HCT116 (cell line): ENCODE data around the gene ITPKA. TPM values are rescaled to one million over a fixed set of nuclear protein-coding genes. Genes with fewer than 3 reads are reported as not detected.

Experiments
- ATAC-seq: fragments of 200-7000 bp; cut with Tn5 transposase; 2 replicates; pipeline ENCODE4 v1.9.1; 2020; ENCODE audit warnings: mild to moderate bottlenecking, moderate library complexity
- BruUV-seq: library from RNA; stranded (reverse); fragments of 400-500 nt; replicated peaks from 2 replicates; lab custom pipeline; 2021; lab: Mats Ljungman, UMichigan
- CTCF ChIA-PET: fragments of 300-600 bp; sonication (Branson Sonifier 250); formaldehyde crosslinking; loops from one replicate; lab custom pipeline; 2021; ENCODE audit warnings: antibody characterized with exemption; lab: Charles Lee
- POLR2A ChIA-PET: fragments of 300-600, 350-600 bp; sonication (Branson Sonifier 250); formaldehyde crosslinking; loops from one replicate; lab custom pipeline; 2021; ENCODE audit warnings: antibody characterized with exemption; lab: Charles Lee
- RAD21 ChIA-PET, 2 experiments: fragments of 300-600 bp; sonication (Branson Sonifier 250); formaldehyde crosslinking; loops; one replicate each; lab custom pipeline; 2023; ENCODE audit warnings: low total read pairs in 2 of 2; ENCODE audit not compliant: uncharacterized antibody in 2 of 2, unreplicated experiment in 2 of 2, low non-redundant PET in 1 of 2; lab: Charles Lee
- DNase-seq: peaks from one replicate; pipeline ENCODE4 v3.0.0-alpha.2; 2010; ENCODE audit warnings: low read depth, low spot score
- H2AFZ ChIP-seq: fragments of 200-600 bp; shearing (Covaris generic), sonication (generic); 2 replicates; pipeline ENCODE4 v1.6.1; 2017; ENCODE audit warnings: low read depth, mixed run types, mixed read lengths, antibody characterized with exemption, low read length; ENCODE audit not compliant: poor library complexity, severe bottlenecking
- H3K27ac ChIP-seq: 2 replicates; pipeline ENCODE4 v1.5.1; 2012; ENCODE audit warnings: low read depth, low read length
- H3K27me3 ChIP-seq: fragments of 200-600 bp; sonication (generic); 2 replicates; pipeline ENCODE4 v1.6.1; 2016; ENCODE audit warnings: mixed run types, low read length, mixed read lengths; ENCODE audit not compliant: insufficient read depth
- H3K36me3 ChIP-seq, 2 experiments: fragments of 200-500 bp in 1 of 2; fragments of 200-600 bp in 1 of 2; sonication (Bioruptor generic) in 1 of 2; sonication (generic) in 1 of 2; 2 replicates each; pipeline versions ENCODE4 v1.5.1 to v1.6.1; 2014 to 2016; ENCODE audit warnings: low read length in 2 of 2, inconsistent platforms in 1 of 2, mixed read lengths in 1 of 2, mixed run types in 1 of 2; ENCODE audit not compliant: insufficient read depth in 2 of 2, control insufficient read depth in 1 of 2
- H3K4me1 ChIP-seq, 2 experiments: fragments of 200-600 bp in 1 of 2; sonication (generic) in 1 of 2; 2 replicates each; pipeline versions ENCODE4 v1.5.1 to v1.6.1; 2012 to 2017; ENCODE audit warnings: low read length in 2 of 2, inconsistent platforms in 1 of 2, mild to moderate bottlenecking in 1 of 2, mixed read lengths in 1 of 2, mixed run types in 1 of 2, moderate library complexity in 1 of 2; ENCODE audit not compliant: insufficient read depth in 2 of 2, control insufficient read depth in 1 of 2
- H3K4me2 ChIP-seq: fragments of 200-600 bp; sonication (generic); 2 replicates; pipeline ENCODE4 v1.6.1; 2017; ENCODE audit warnings: mixed run types, low read length, mixed read lengths
- H3K4me3 ChIP-seq, 2 experiments: fragments of 200-600 bp in 1 of 2; sonication (generic) in 1 of 2; replicated peaks in 1 of 2; 2 replicates each; pipeline ENCODE4 v1.5.1; 2011 to 2016; ENCODE audit warnings: low read length in 2 of 2, control low read depth in 1 of 2, low read depth in 1 of 2, mild to moderate bottlenecking in 1 of 2, mixed read lengths in 1 of 2, mixed run types in 1 of 2
- H3K79me2 ChIP-seq: fragments of 200-600 bp; sonication (generic); 2 replicates; pipeline ENCODE4 v1.6.1; 2017; ENCODE audit warnings: mild to moderate bottlenecking, mixed run types, low read length, moderate library complexity, mixed read lengths; ENCODE audit not compliant: insufficient read depth
- H3K9ac ChIP-seq: fragments of 200-600 bp; sonication (generic); 2 replicates; pipeline ENCODE4 v1.6.1; 2016; ENCODE audit warnings: low read length, mixed read lengths
- H3K9me2 ChIP-seq: fragments of 200-600 bp; sonication (generic), shearing (Covaris generic); 2 replicates; pipeline ENCODE4 v1.6.1; 2017; ENCODE audit warnings: mixed run types, mild to moderate bottlenecking, moderate library complexity; ENCODE audit not compliant: insufficient read depth
- H3K9me3 ChIP-seq, 2 experiments: fragments of 200-500 bp in 1 of 2; fragments of 200-600 bp in 1 of 2; sonication (Bioruptor generic) in 1 of 2; sonication (generic) in 1 of 2; 2 replicates each; pipeline ENCODE4 v1.6.1; 2014 to 2017; ENCODE audit warnings: low read length in 2 of 2, mixed read lengths in 2 of 2, inconsistent platforms in 1 of 2, low read depth in 1 of 2, mild to moderate bottlenecking in 1 of 2, mixed run types in 1 of 2, moderate library complexity in 1 of 2; ENCODE audit not compliant: control insufficient read depth in 1 of 2, insufficient read depth in 1 of 2
- H4K20me1 ChIP-seq: fragments of 200-600 bp; sonication (generic), shearing (Covaris generic); 2 replicates; pipeline ENCODE4 v1.6.1; 2017; ENCODE audit warnings: mixed run types, mild to moderate bottlenecking, moderate library complexity; ENCODE audit not compliant: insufficient read depth
- CTCF ChIP-seq, 3 experiments: fragments of 200-600 bp in 1 of 3; sonication (generic) in 1 of 3; IDR thresholded peaks in 2 of 3; conservative IDR thresholded peaks in 1 of 3; 2 replicates each; pipeline ENCODE4 v1.5.1; 2012 to 2017; ENCODE audit warnings: low read depth in 2 of 3, low read length in 2 of 3, antibody characterized with exemption in 1 of 3, borderline replicate concordance in 1 of 3, control low read depth in 1 of 3, mild to moderate bottlenecking in 1 of 3, mixed read lengths in 1 of 3, mixed run types in 1 of 3, moderate library complexity in 1 of 3; ENCODE audit not compliant: insufficient read depth in 1 of 3
- intact Hi-C: fragments of 100-400 bp; cut with micrococcal nuclease; formaldehyde crosslinking; loops from 2 replicates; pipeline ENCODE4 v1.10.0; 2022
- total RNA-seq: library from RNA; stranded (reverse); gene quantifications from one replicate; pipeline ENCODE4 v1.2.1, GENCODE V29; 2021; ENCODE audit not compliant: unreplicated experiment
- TF ChIP-seq, protein P1 (sequence below): IDR thresholded peaks from 2 replicates; pipeline ENCODE4 v1.6.1; 2012; ENCODE audit warnings: low read depth

ITPKA gene
- total RNA-seq, 1 experiment from 2014 or later: 10.8 TPM

GRCh38 chr15:41495736-41496599, 2.3 kb downstream of the ITPKA start:
- DNase-seq (no peak), ATAC-seq (no peak)
- ChIA-PET CTCF (no interaction called here), POLR2A (no interaction called here), RAD21 (interaction anchor here in 1 of 2 experiments (0.6 kb wide), 1 partner anchor 80 kb away, joined by 3 read pairs; no protein-coding TSS in a partner anchor)
- no peaks in the 10 kb centered on the region for H3K79me2 ChIP-seq
- H4K20me1 ChIP-seq: no peaks in the 10 kb centered on the region
- no peaks in the 10 kb centered on the region for H3K27me3 ChIP-seq
- H2AFZ ChIP-seq: no peak overlapping the region
- no peak overlapping the region for H3K4me3 ChIP-seq
- no peaks in the 10 kb centered on the region for H3K9me2 ChIP-seq
- no peak overlapping the region for H3K9ac ChIP-seq
- intact Hi-C loops: no loop called here
- no peaks in the 10 kb centered on the region for H3K36me3 ChIP-seq
- peaks cover 21 to 35% of the 10 kb centered on the region in 2 experiments for H3K4me1 ChIP-seq
- TF ChIP-seq, protein P1, sequence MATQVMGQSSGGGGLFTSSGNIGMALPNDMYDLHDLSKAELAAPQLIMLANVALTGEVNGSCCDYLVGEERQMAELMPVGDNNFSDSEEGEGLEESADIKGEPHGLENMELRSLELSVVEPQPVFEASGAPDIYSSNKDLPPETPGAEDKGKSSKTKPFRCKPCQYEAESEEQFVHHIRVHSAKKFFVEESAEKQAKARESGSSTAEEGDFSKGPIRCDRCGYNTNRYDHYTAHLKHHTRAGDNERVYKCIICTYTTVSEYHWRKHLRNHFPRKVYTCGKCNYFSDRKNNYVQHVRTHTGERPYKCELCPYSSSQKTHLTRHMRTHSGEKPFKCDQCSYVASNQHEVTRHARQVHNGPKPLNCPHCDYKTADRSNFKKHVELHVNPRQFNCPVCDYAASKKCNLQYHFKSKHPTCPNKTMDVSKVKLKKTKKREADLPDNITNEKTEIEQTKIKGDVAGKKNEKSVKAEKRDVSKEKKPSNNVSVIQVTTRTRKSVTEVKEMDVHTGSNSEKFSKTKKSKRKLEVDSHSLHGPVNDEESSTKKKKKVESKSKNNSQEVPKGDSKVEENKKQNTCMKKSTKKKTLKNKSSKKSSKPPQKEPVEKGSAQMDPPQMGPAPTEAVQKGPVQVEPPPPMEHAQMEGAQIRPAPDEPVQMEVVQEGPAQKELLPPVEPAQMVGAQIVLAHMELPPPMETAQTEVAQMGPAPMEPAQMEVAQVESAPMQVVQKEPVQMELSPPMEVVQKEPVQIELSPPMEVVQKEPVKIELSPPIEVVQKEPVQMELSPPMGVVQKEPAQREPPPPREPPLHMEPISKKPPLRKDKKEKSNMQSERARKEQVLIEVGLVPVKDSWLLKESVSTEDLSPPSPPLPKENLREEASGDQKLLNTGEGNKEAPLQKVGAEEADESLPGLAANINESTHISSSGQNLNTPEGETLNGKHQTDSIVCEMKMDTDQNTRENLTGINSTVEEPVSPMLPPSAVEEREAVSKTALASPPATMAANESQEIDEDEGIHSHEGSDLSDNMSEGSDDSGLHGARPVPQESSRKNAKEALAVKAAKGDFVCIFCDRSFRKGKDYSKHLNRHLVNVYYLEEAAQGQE: no peak
- no peak for TF ChIP-seq CTCF (IDR thresholded peaks at IDR 0.05 in 2 of 3, conservative IDR thresholded peaks at IDR 0.05 in 1 of 3; ENCODE audit: borderline replicate concordance in 1 of 3, insufficient read depth in 1 of 3, low read depth in 2 of 3, low read length in 2 of 3)
- TF ChIP-seq, all 23 proteins: peak for 0
- no TSS peak for BruUV-seq
- Histone ChIP-seq H3K4me2 (no peak overlapping the region), H3K9me3 (no peaks in the 10 kb centered on the region), H3K27ac (no peak overlapping the region)
